T-cell (primary cell): ENCODE data around the gene RYR1. TPM values are rescaled to one million over a fixed set of nuclear protein-coding genes. Genes with fewer than 3 reads are reported as not detected.

Source experiments
- ATAC-seq, 4 experiments: fragments of 200-7000 bp in 3 of 4; fragments of 150-1000 bp in 1 of 4; cut with Tn5 transposase; replicated peaks in 1 of 4; 1 replicate in 3 of 4; 2 replicates in 1 of 4; pipeline ENCODE4 v1.10.0; 2021; ENCODE audit warnings: moderate library complexity in 3 of 4, mild to moderate bottlenecking in 2 of 4, moderate number of reproducible peaks in 1 of 4
- CTCF ChIA-PET, 2 donors: fragments of 300-600 bp; sonication (Branson Sonifier 250); formaldehyde crosslinking; loops; one replicate each; lab custom pipeline; 2022; ENCODE audit warnings: antibody characterized with exemption in 2 of 2; lab: Charles Lee
- POLR2A ChIA-PET, 2 donors: fragments of 300-600 bp; sonication (Branson Sonifier 250); formaldehyde crosslinking; loops; one replicate each; lab custom pipeline; 2022; ENCODE audit warnings: antibody characterized with exemption in 2 of 2; lab: Charles Lee
- DNase-seq, 35 experiments: peaks; one replicate each; pipeline versions ENCODE4 v3.0.0 to v3.0.0-alpha.2; 2013 to 2023
- H3K27ac ChIP-seq: one replicate; pipeline ENCODE4 v1.5.1; 2013; ENCODE audit warnings: low read length
- H3K27me3 ChIP-seq, 2 experiments: replicated peaks in 1 of 2; 1 replicate in 1 of 2; 2 replicates in 1 of 2; pipeline versions ENCODE4 v1.6.1 to v1.7.0; 2013; ENCODE audit warnings: low read length in 1 of 2, mixed read lengths in 1 of 2; ENCODE audit not compliant: control insufficient read depth in 2 of 2, insufficient read depth in 2 of 2; ENCODE audit errors: extremely low read depth in 1 of 2
- H3K36me3 ChIP-seq, 2 donors: 1 replicate in 1 of 2; 2 replicates in 1 of 2; pipeline versions ENCODE4 v1.6.1 to v1.7.0; 2013; ENCODE audit warnings: low read length in 1 of 2; ENCODE audit not compliant: control insufficient read depth in 2 of 2, insufficient read depth in 1 of 2; ENCODE audit errors: extremely low read depth in 1 of 2
- H3K4me1 ChIP-seq, 2 experiments: 1 replicate in 1 of 2; 2 replicates in 1 of 2; pipeline versions ENCODE4 v1.6.1 to v1.7.0; 2013; ENCODE audit warnings: low read length in 2 of 2, mixed read lengths in 1 of 2; ENCODE audit not compliant: insufficient read depth in 2 of 2, control insufficient read depth in 1 of 2; ENCODE audit errors: extremely low read depth in 1 of 2
- H3K4me3 ChIP-seq, 2 donors: 1 replicate in 1 of 2; 2 replicates in 1 of 2; pipeline versions ENCODE4 v1.5.1 to v1.7.0; 2013; ENCODE audit warnings: mild to moderate bottlenecking in 2 of 2, low read length in 1 of 2, moderate library complexity in 1 of 2; ENCODE audit not compliant: control insufficient read depth in 1 of 2; ENCODE audit errors: extremely low read depth in 1 of 2
- H3K9me3 ChIP-seq: 2 replicates; pipeline ENCODE4 v1.7.0; 2013
- H3K27ac Mint-ChIP-seq, 2 donors: one replicate each; pipeline ENCODE4 v1.8.0; 2020 to 2021; ENCODE audit warnings: mild to moderate bottlenecking in 2 of 2, mixed read lengths in 2 of 2
- H3K27me3 Mint-ChIP-seq, 2 donors: one replicate each; pipeline ENCODE4 v1.8.0; 2021 to 2022; ENCODE audit warnings: mixed read lengths in 2 of 2
- H3K36me3 Mint-ChIP-seq: one replicate; pipeline ENCODE4 v1.8.0; 2021; ENCODE audit warnings: mixed read lengths
- H3K4me1 Mint-ChIP-seq, 3 donors: one replicate each; pipeline ENCODE4 v1.8.0; 2020 to 2022; ENCODE audit warnings: mixed read lengths in 3 of 3, mild to moderate bottlenecking in 1 of 3
- H3K4me3 Mint-ChIP-seq, 3 donors: one replicate each; pipeline ENCODE4 v1.8.0; 2020 to 2022; ENCODE audit warnings: mild to moderate bottlenecking in 3 of 3, mixed read lengths in 3 of 3, moderate library complexity in 3 of 3
- H3K9me3 Mint-ChIP-seq, 3 donors: one replicate each; pipeline ENCODE4 v1.8.0; 2020 to 2022; ENCODE audit warnings: mixed read lengths in 3 of 3
- WGBS: methylation state at CpG from one replicate; pipeline ENCODE4 v1.1.5; 2013; ENCODE audit warnings: missing lambda C conversion rate; ENCODE audit not compliant: insufficient coverage; 5-methylcytosine and 5-hydroxymethylcytosine counted together
- total RNA-seq, 35 experiments: library from RNA in 6 of 35; stranded (reverse) in 6 of 35; fragments of 120-200 nt in 1 of 35; gene quantifications; one replicate each; pipeline versions ENCODE4 v1.2.1 to v1.2.4 and lab custom pipeline; 2013 to 2026

RYR1 gene
- total RNA-seq, 5 donors from 2014 or later (not counting 1 experiment from before 2014, with no cell fraction given): 1.1 to 3.8 (median 2.9) TPM

GRCh38 chr19:38437917-38438316 is 4.4 kb downstream of the RYR1 start:
- Mint-ChIP-seq H3K27me3 (peaks cover 23 to 37% of the 10 kb centered on the region in 2 donors), H3K36me3 (no peaks in the 10 kb centered on the region), H3K9me3 (no peaks in the 10 kb centered on the region), H3K4me1 (peaks cover 6 to 11% (median 11%) of the 10 kb centered on the region in 3 donors), H3K4me3 (no peak overlapping the region), H3K27ac (no peak overlapping the region)
- no peaks in the 10 kb centered on the region for H3K36me3 ChIP-seq
- no peaks in the 10 kb centered on the region for H3K9me3 ChIP-seq
- DNase-seq (no peak), ATAC-seq (no peak)
- ChIA-PET CTCF (no interaction called here), POLR2A (interaction anchor here in 1 of 2 donors (0.6 kb wide), 1 partner anchor 264 kb away, joined by 3 read pairs; no protein-coding TSS in a partner anchor)
- H3K27me3 ChIP-seq: peaks cover 0 to 60% of the 10 kb centered on the region in 2 experiments
- peaks cover 0 to 9% of the 10 kb centered on the region in 2 experiments for H3K4me1 ChIP-seq
- no peak overlapping the region for H3K27ac ChIP-seq
- H3K4me3 ChIP-seq: no peak overlapping the region
- WGBS: 75% methylated on average over 2 of the region's 2 CpGs

DNA sequence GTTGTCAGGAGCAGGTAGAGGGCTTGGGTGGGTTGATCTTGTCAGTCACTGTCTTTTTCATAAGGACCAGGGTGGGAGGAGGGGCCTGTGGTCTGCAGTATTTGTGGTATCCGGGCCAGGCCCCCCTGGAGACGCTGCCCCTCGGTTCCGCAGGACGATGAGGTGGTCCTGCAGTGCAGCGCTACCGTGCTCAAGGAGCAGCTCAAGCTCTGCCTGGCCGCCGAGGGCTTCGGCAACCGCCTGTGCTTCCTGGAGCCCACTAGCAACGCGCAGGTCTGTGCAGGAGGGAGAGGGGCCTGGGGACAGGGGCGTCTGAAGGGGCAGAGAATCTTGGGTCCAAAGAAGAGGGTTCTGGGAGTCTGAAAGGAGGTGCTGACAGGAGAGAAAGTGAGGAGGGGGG is 7.1 kb downstream of the RYR1 start:
- no peak overlapping the region for H3K4me3 Mint-ChIP-seq
- peaks cover 15 to 26% of the 10 kb centered on the region in 2 donors for H3K27me3 Mint-ChIP-seq
- peaks cover 0 to 47% of the 10 kb centered on the region in 2 experiments for H3K27me3 ChIP-seq
- H3K36me3 ChIP-seq: no peaks in the 10 kb centered on the region
- no peak overlapping the region for H3K4me3 ChIP-seq
- POLR2A ChIA-PET: no interaction called here
- no peak overlapping the region for H3K27ac ChIP-seq
- no peak overlapping the region for H3K27ac Mint-ChIP-seq
- H3K9me3 Mint-ChIP-seq: no peaks in the 10 kb centered on the region
- H3K4me1 ChIP-seq: no peaks in the 10 kb centered on the region
- 91% methylated on average over 14 of the region's 14 CpGs for WGBS
- no peaks in the 10 kb centered on the region for H3K9me3 ChIP-seq
- H3K4me1 Mint-ChIP-seq: peaks cover 0 to 2% (median 0%) of the 10 kb centered on the region in 3 donors
- CTCF ChIA-PET: interaction anchor here in 1 of 2 donors (0.9 kb wide), 1 partner anchor 37 kb away, joined by 3 read pairs; the partner anchor contains the start of gene FAM98C
- ATAC-seq (no peak), DNase-seq (no peak)
- no peaks in the 10 kb centered on the region for H3K36me3 Mint-ChIP-seq

- Histone ChIP-seq H3K27ac (no peak overlapping the region), H3K27me3 (peaks cover 0 to 43% of the 10 kb centered on the region in 2 experiments), H3K4me3 (no peak overlapping the region), H3K36me3 (no peaks in the 10 kb centered on the region), H3K4me1 (no peaks in the 10 kb centered on the region), H3K9me3 (no peaks in the 10 kb centered on the region)
- Mint-ChIP-seq H3K27me3 (peaks cover 15 to 21% of the 10 kb centered on the region in 2 donors), H3K9me3 (no peaks in the 10 kb centered on the region), H3K27ac (peak overlapping the region in 1 of 2 donors; percentile 34), H3K4me3 (no peak overlapping the region), H3K4me1 (peaks cover 0 to 2% (median 0%) of the 10 kb centered on the region in 3 donors), H3K36me3 (no peaks in the 10 kb centered on the region)
- DNase-seq: peak in 1 of 35 experiments; percentile 21
- peak in 1 of 4 experiments; percentile 38 for ATAC-seq
- CTCF ChIA-PET: interaction anchor here in 1 of 2 donors (0.6 kb wide), 1 partner anchor 28 kb away, joined by 3 read pairs; no protein-coding TSS in a partner anchor
- WGBS: 34% methylated on average over 6 of the region's 7 CpGs
- POLR2A ChIA-PET: no interaction called here
These were observed 8.3 kb downstream of the RYR1 start for GRCh38 chr19:38441657-38442348.

DNA sequence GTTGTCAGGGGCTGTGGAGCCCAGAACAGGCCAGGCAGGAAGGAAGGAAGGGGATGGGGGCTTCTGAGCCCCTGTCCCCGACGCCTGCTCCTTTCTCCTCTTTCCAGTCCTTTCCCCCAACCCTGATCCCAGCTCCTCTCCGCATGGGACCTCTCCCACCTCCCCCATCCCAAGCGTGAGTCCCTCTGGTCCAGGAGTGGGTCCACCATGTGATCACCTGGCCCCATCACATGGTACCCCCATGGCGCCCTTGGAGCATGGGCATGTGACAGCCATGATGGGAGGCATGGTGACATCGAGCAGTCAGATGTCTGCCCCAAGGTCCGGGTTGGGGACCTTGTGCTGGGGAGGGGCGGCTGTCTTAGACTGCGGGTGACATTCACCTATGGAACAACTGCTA is 9.2 kb downstream of the RYR1 start:
- no peak overlapping the region for H3K27ac ChIP-seq
- CTCF ChIA-PET: no interaction called here
- Mint-ChIP-seq H3K36me3 (no peaks in the 10 kb centered on the region), H3K4me3 (no peak overlapping the region), H3K9me3 (no peaks in the 10 kb centered on the region), H3K27me3 (peaks cover 12 to 17% of the 10 kb centered on the region in 2 donors), H3K4me1 (peaks cover 0 to 2% (median 0%) of the 10 kb centered on the region in 3 donors), H3K27ac (no peak overlapping the region)
- H3K9me3 ChIP-seq: no peaks in the 10 kb centered on the region
- no peaks in the 10 kb centered on the region for H3K36me3 ChIP-seq
- H3K4me1 ChIP-seq: no peaks in the 10 kb centered on the region
- POLR2A ChIA-PET: no interaction called here
- no peak overlapping the region for H3K4me3 ChIP-seq
- ATAC-seq: no peak
- peaks cover 0 to 34% of the 10 kb centered on the region in 2 experiments for H3K27me3 ChIP-seq
- WGBS: 85% methylated on average over 8 of the region's 9 CpGs
- no peak for DNase-seq

GRCh38 chr19:38443458-38443999 is 10.0 kb downstream of the RYR1 start:
- no peak overlapping the region for H3K27ac Mint-ChIP-seq
- ATAC-seq (no peak), DNase-seq (no peak)
- CTCF ChIA-PET: no interaction called here
- peaks cover 0 to 38% of the 10 kb centered on the region in 2 experiments for H3K27me3 ChIP-seq
- POLR2A ChIA-PET: no interaction called here
- H3K4me1 Mint-ChIP-seq: peaks cover 0 to 2% (median 0%) of the 10 kb centered on the region in 3 donors
- H3K4me3 Mint-ChIP-seq: no peak overlapping the region
- H3K4me1 ChIP-seq: no peaks in the 10 kb centered on the region
- H3K36me3 Mint-ChIP-seq: no peaks in the 10 kb centered on the region
- H3K9me3 Mint-ChIP-seq: no peaks in the 10 kb centered on the region
- H3K9me3 ChIP-seq: no peaks in the 10 kb centered on the region
- no peaks in the 10 kb centered on the region for H3K36me3 ChIP-seq
- H3K27me3 Mint-ChIP-seq: peaks cover 7 to 13% of the 10 kb centered on the region in 2 donors
- no peak overlapping the region for H3K27ac ChIP-seq
- WGBS: 82% methylated on average over 6 of the region's 15 CpGs
- H3K4me3 ChIP-seq: no peak overlapping the region

DNA sequence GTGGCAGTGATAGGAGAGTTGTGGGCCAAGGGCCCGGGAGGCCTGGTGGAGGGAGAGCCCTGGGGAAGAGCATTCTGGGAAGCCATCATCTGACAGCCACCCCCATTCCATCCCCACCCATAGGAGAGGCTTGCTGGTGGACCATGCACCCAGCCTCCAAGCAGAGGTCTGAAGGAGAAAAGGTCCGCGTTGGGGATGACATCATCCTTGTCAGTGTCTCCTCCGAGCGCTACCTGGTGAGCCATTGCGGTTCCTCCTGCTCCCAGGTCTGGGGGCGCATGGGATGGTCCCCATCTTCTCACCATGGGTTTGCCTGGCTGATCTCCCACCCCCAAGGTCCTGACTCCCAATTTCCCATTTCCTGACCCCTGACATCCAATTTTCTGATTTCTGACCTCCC is 10.5 kb downstream of the RYR1 start:
- no peak overlapping the region for H3K27ac Mint-ChIP-seq
- no peak overlapping the region for H3K4me3 ChIP-seq
- no peak overlapping the region for H3K4me3 Mint-ChIP-seq
- H3K36me3 Mint-ChIP-seq: no peaks in the 10 kb centered on the region
- CTCF ChIA-PET: no interaction called here
- no peak for ATAC-seq
- peaks cover 0 to 35% of the 10 kb centered on the region in 2 experiments for H3K27me3 ChIP-seq
- H3K4me1 ChIP-seq: no peaks in the 10 kb centered on the region
- no peaks in the 10 kb centered on the region for H3K9me3 ChIP-seq
- no peak for DNase-seq
- peaks cover 0 to 2% (median 0%) of the 10 kb centered on the region in 3 donors for H3K4me1 Mint-ChIP-seq
- H3K27me3 Mint-ChIP-seq: peaks cover 7 to 13% of the 10 kb centered on the region in 2 donors
- POLR2A ChIA-PET: no interaction called here
- no peak overlapping the region for H3K27ac ChIP-seq
- no peaks in the 10 kb centered on the region for H3K9me3 Mint-ChIP-seq
- WGBS: 88% methylated on average over 4 of the region's 7 CpGs
- no peaks in the 10 kb centered on the region for H3K36me3 ChIP-seq
